ENCODE measurements around the gene PGAP3.

PGAP3 gene

GRCh38 chr17:39709319-39709997, 21.6 kb upstream of the PGAP3 start:
- peaks cover 3% of the 10 kb centered on the region; the same call in 1 of the 2 replicates for H3K36me3 ChIP-seq
- DNase-seq = peak; percentile 50
- TF ChIP-seq, protein P1, sequence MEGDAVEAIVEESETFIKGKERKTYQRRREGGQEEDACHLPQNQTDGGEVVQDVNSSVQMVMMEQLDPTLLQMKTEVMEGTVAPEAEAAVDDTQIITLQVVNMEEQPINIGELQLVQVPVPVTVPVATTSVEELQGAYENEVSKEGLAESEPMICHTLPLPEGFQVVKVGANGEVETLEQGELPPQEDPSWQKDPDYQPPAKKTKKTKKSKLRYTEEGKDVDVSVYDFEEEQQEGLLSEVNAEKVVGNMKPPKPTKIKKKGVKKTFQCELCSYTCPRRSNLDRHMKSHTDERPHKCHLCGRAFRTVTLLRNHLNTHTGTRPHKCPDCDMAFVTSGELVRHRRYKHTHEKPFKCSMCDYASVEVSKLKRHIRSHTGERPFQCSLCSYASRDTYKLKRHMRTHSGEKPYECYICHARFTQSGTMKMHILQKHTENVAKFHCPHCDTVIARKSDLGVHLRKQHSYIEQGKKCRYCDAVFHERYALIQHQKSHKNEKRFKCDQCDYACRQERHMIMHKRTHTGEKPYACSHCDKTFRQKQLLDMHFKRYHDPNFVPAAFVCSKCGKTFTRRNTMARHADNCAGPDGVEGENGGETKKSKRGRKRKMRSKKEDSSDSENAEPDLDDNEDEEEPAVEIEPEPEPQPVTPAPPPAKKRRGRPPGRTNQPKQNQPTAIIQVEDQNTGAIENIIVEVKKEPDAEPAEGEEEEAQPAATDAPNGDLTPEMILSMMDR (IDR thresholded peaks at IDR 0.05; ENCODE audit: low read depth, low read length) = no peak

DNA sequence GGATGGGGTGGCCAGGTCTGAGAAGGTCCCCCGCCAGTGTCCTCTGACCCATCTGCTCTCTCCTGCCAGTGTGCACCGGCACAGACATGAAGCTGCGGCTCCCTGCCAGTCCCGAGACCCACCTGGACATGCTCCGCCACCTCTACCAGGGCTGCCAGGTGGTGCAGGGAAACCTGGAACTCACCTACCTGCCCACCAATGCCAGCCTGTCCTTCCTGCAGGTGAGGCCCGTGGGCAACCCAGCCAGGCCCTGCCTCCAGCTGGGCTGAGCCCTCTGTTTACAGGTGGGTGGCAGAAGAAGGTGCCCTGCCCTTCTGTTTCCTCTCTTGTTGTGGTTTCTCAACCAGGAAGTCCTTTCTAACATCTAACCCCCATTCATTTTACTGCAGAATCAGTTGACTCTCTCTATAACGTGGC, 19.1 kb upstream of the PGAP3 start:
- H3K4me3 ChIP-seq (ENCODE audit: low read depth, low read length) = no peak overlapping the region
- TF ChIP-seq, protein P1 (IDR thresholded peaks at IDR 0.05; ENCODE audit: low read depth, low read length) = no peak
- DNase-seq = no peak

More at GRCh38 chr17:39709319-39709997, 21.6 kb upstream of the PGAP3 start:
- Histone ChIP-seq H3K27me3 (ENCODE audit: insufficient read depth, low read depth, severe bottlenecking) (no peaks in the 10 kb centered on the region), H3K4me3 (ENCODE audit: low read depth, low read length) (no peak overlapping the region), H3K9me3 (ENCODE audit: severe bottlenecking) (no peaks in the 10 kb centered on the region), H3K27ac (no peak overlapping the region)

DNA sequence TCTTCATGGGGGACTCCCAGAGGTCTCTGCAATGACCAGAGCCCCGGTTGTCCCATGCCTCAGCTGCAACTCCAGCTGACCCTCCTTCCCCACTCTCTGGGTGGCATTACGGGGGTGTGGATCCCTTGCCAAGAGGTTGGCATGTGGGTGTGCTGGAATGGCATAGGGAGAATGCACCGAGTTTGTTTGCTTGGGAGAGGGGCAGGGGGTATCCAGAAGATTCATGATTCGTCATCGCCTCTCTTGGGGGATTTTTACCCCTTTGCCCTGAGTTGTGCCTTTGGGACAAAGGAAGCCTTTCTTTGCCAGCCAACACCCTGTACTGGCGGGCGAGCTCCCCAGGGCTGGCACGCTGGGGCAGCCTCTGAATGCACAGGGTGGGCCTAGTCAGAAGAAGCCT, 18.5 kb upstream of the PGAP3 start:
- H3K4me3 ChIP-seq (ENCODE audit: low read depth, low read length) = no peak overlapping the region
- no peaks in the 10 kb centered on the region for H3K27me3 ChIP-seq (ENCODE audit: insufficient read depth, low read depth, severe bottlenecking)
- H3K27ac ChIP-seq = no peak overlapping the region
- TF ChIP-seq, protein P1 (IDR thresholded peaks at IDR 0.05; ENCODE audit: low read depth, low read length) = no peak
- no peaks in the 10 kb centered on the region for H3K9me3 ChIP-seq (ENCODE audit: severe bottlenecking)
- no peak for DNase-seq
- H3K36me3 ChIP-seq = peaks cover 3% of the 10 kb centered on the region; the same call in 1 of the 2 replicates

More for the DNA sequence above, 19.1 kb upstream of the PGAP3 start:
- peaks cover 3% of the 10 kb centered on the region; the same call in 1 of the 2 replicates for H3K36me3 ChIP-seq
- H3K27ac ChIP-seq = no peak overlapping the region
- H3K9me3 ChIP-seq (ENCODE audit: severe bottlenecking) = no peaks in the 10 kb centered on the region
- H3K27me3 ChIP-seq (ENCODE audit: insufficient read depth, low read depth, severe bottlenecking) = no peaks in the 10 kb centered on the region

DNA sequence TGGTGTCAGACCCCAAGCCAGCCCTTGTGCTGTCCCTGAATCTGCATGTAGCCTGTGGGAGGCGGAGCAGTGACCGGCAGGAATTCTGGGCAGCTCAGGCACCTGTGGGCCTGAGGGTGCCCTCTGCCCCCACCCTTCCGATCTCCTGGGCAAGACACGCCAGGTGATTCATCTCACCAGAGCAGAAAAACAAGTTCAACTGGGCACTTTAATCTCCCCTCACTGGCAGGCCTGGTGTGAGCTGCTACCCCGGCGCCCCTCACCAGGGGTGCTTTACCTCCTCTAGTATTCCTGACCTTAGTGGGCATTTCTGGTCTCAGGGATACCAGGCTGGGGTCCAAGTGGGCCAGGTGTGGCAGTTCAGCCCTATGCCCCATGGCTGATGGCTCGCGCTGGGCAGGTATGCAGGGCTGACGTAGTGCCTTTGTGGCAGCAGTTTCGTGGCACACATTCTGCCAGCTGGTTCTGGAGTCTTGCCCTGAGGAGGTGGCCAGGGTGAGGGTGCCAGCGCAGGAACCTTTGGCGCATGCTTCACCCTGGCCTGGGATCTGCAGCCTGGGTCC, 18.0 kb upstream of the PGAP3 start:
- no peak overlapping the region for H3K4me3 ChIP-seq (ENCODE audit: low read depth, low read length)

GRCh38 chr17:39704821-39705551, 17.1 kb upstream of the PGAP3 start:
- Histone ChIP-seq H3K36me3 (peaks cover 3% of the 10 kb centered on the region; the same call in 1 of the 2 replicates), H3K9me3 (ENCODE audit: severe bottlenecking) (no peaks in the 10 kb centered on the region), H3K4me3 (ENCODE audit: low read depth, low read length) (no peak overlapping the region), H3K27me3 (ENCODE audit: insufficient read depth, low read depth, severe bottlenecking) (no peaks in the 10 kb centered on the region), H3K27ac (no peak overlapping the region)
- TF ChIP-seq, protein P1 (IDR thresholded peaks at IDR 0.05; ENCODE audit: low read depth, low read length) = 0 out of 2 replicates have a peak, but pooled peaks have one; percentile 16
- DNase-seq = no peak

More for the DNA sequence above, 18.0 kb upstream of the PGAP3 start:
- no peak for DNase-seq
- peaks cover 3% of the 10 kb centered on the region; the same call in 1 of the 2 replicates for H3K36me3 ChIP-seq
- H3K27me3 ChIP-seq (ENCODE audit: insufficient read depth, low read depth, severe bottlenecking) = no peaks in the 10 kb centered on the region
- no peak overlapping the region for H3K27ac ChIP-seq
- no peaks in the 10 kb centered on the region for H3K9me3 ChIP-seq (ENCODE audit: severe bottlenecking)
- TF ChIP-seq, protein P1 (IDR thresholded peaks at IDR 0.05; ENCODE audit: low read depth, low read length) = no peak

All from WERI-Rb-1 (cell line).